ENCODE measurements around the gene PPP1R2C.

The PPP1R2C gene

DNA sequence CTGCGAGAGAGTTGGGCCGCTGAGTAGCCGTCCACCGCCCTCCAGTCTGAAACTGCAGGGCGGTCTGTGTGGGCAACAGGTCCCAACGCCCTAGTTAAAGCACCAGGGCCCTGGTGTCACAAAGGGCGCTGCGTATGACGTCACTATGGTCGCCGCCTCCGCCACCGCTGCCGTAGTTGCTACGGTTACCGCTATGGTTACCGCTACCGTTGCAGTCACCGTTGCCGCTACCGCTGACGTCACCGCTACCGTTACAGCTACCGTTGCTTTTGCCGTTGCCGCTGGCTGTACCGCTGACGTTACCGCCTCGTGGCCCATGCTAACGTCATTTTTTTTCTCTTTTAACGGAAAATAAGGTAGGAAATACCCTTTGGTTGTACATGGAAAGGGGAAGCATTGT, at the start of gene PPP1R2C:
Gene PPP1R2C, minus strand, starts transcription at position 68 of the 400 bp plus-strand sequence. CDS start 84 bp downstream, outside the sequence.
- DNase-seq (ENCODE audit: low spot score) = no peak

DNA sequence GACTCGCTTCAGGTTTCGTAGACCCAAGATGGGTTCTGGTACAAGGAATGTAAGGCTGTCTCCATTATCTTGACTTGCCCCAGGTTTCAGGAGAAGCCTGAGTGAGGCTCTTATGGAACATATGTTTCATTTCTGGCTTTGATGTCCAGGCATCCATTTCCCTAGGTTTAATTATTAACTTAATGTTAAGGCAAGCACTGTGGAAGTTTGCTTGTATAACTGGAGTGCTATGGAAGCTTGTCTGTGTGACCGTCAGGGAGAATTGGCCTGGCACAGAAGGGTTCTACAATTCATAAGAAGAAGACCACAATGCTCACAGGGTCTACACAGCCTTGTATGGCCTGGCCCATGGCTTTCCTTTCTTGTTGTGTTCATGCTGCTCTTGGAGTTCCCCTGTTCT, 47.2 kb upstream of the PPP1R2C start:
- DNase-seq (ENCODE audit: low spot score) = no peak

GRCh38 chrX:42824541-42824940, 46.6 kb upstream of the PPP1R2C start:
- no peak for DNase-seq (ENCODE audit: low spot score)

DNA sequence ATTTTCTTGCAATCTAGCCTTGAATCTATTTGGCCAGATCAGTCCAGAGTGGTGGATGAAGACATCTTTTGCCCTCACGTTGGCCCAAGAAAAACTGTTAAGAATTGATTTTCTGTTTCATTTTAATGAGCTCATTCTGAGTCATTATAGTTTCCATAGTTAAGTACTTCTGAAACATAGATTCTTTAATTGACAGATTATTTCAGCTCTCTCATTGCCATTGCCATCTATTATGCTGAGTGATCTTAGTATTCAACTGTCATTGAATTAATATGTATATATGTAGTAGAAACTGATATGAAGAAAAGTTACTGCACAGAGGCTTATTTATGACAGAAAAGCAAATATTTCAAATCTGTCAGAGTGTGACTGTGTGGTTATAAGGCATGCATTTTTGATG, 45.5 kb upstream of the PPP1R2C start:
- no peak for DNase-seq (ENCODE audit: low spot score)

- no peak for DNase-seq (ENCODE audit: low spot score)
Observed at GRCh38 chrX:42821803-42822443, 44.0 kb upstream of the PPP1R2C start.

- DNase-seq (ENCODE audit: low spot score) = no peak
Observed at GRCh38 chrX:42818151-42818921, 40.4 kb upstream of the PPP1R2C start.

GRCh38 chrX:42809569-42809968, 31.6 kb upstream of the PPP1R2C start:
- no peak for DNase-seq (ENCODE audit: low spot score)

DNA sequence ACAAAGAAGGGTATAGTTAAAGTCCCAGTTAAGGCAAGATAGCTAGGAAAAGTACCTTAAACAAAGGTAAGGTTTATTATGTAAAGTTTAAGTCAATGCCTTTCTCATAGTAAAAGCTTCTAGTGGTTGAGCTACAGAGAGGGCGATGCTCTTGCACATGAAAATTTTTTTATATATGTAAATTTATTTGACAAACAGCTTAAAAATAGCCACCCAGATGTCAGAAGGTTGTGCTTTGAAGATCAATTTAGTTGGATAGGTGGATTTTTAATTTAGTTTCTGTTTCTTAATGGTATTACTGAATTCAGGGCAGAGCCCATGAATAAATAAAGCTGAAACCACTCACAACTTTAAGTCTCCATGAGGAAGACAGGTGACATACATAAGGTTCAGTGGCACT, 29.4 kb upstream of the PPP1R2C start:
- no peak for DNase-seq (ENCODE audit: low spot score)

GRCh38 chrX:42804524-42804923, 26.6 kb upstream of the PPP1R2C start:
- DNase-seq (ENCODE audit: low spot score) = no peak

- no peak for DNase-seq (ENCODE audit: low spot score)
Observed at GRCh38 chrX:42803320-42803719, 25.4 kb upstream of the PPP1R2C start.

DNA sequence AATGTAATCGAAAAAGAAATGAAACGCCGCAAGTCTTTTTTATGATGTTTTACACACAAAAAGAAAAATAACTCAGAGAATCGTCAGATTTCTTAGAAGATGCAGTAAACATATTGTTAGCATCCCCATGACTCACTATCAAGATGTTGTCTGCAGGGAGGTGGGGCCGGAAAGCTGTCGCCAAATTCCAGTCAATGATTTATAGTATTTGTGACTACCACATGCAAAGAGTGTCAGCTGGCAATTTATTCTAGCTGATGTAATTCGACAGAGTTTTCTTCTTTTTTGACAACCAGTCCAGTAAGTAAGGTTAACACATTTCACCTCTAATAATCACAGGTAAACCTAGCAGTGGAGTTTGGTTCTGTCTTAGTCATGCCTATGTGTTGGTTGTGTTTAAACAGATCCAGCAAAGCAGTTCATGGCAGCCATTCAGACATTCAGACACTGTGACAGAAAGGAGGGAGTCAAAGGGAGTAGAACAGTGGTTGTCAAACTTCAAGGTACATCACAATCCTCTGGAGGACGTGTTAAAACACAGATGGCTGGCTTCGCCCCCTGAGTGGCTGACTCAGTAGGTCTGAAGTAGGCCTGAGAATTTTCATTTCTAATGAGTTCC, 19.8 kb upstream of the PPP1R2C start:
- peak; percentile 19 for DNase-seq (ENCODE audit: low spot score)

GRCh38 chrX:42783451-42783850, 5.5 kb upstream of the PPP1R2C start:
- DNase-seq (ENCODE audit: low spot score) = no peak

DNA sequence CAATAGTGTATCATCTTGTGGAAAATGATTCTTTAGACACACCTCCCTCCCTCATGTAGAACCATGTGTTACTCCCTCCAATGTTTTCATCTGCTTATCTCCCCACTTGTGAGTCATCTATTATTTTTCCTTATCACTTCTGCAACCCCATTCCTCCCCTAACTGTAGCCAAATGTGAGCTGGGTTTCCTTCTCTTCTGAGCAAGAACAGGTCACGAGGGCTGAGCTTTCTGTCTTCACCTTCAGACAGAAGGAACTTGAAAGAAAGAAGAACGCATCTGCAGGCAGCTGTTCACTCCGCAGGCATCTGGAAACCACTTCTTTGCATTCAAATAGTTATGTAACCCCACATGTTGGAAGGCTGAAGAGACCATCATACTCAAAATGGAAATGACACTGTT, 1.8 kb downstream of the PPP1R2C start:
- DNase-seq (ENCODE audit: low spot score) = no peak

DNA sequence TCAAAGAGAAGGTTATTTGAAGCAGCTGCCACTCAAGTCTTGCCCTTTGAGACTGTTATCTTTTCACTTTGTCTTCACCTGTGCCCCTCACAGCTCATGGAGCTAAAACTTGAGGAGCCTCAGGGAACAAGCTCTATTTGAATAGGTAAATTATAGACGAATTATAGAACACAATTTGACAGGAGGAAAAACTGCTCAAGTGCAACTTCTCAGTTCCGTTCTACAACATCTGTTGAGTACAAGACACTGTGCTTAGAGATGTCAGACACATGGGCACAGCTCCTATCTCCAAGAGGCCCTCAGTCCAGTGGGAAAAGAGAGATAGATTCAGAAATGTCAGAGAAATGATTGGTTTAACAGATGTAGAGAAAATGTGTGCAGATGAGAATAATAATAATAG, 5.1 kb downstream of the PPP1R2C start:
- DNase-seq (ENCODE audit: low spot score) = no peak

DNA sequence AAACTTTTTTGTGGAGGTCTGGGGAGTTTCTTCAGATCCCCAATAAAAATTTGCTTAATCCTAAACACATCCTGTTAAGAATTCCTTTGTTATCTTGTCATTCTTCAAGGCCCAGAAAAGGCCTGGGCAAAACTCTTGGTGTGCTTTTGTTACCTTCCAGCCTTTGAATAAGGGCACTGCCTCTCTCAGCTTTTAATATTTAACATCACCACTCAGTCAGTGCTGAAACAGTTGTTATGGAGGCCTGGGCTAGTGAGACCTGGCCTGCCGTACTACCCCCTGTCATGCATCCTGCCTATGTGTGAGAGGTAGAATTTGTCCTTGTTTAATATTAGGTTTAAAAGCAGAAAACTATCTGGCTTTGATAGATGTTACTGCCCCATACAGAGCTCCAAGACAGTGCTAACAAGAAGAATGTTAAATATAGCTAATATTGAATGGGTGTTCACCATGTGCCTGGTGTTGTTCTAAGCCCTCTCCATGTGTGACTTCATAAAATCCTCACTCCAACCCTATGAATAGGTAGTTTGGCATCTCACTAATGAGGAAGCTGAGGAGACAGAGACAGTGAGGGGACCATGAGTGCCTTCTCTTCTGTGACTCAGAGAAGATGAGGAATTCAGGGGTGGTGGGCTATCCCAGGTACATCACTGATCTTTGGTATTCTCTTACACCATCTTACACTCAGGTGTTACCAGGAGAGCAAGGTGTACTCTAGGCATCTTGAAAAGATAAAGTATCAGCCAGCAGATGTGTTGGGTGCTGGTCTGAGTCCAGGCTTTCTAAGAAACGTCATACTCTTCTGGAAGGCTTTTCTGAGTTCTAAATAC, 6.2 kb downstream of the PPP1R2C start:
- DNase-seq (ENCODE audit: low spot score) = no peak

- no peak for DNase-seq (ENCODE audit: low spot score)
Observed at GRCh38 chrX:42770566-42770965, 7.4 kb downstream of the PPP1R2C start.

DNA sequence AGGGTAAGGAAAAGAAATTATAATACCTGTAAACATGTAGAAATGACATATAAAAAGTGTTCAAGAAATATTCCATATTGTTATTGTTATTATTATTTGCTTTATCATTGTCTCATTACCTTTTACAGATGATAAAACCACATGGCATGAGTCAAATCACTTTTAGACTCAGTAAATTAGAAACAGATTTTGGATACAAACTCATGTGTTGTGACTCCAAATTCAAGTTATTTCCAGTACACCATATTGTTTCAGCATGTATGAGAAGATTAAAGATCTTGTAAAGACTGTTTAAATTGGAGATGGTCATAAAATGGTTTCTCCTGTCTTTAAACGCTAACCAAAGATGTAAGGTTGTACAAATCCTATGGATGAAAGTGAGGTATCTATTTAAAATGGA, 18.1 kb downstream of the PPP1R2C start:
- no peak for DNase-seq (ENCODE audit: low spot score)

GRCh38 chrX:42755815-42756214, 22.1 kb downstream of the PPP1R2C start:
- DNase-seq (ENCODE audit: low spot score) = no peak

GRCh38 chrX:42754603-42755002, 23.4 kb downstream of the PPP1R2C start:
- no peak for DNase-seq (ENCODE audit: low spot score)

DNA sequence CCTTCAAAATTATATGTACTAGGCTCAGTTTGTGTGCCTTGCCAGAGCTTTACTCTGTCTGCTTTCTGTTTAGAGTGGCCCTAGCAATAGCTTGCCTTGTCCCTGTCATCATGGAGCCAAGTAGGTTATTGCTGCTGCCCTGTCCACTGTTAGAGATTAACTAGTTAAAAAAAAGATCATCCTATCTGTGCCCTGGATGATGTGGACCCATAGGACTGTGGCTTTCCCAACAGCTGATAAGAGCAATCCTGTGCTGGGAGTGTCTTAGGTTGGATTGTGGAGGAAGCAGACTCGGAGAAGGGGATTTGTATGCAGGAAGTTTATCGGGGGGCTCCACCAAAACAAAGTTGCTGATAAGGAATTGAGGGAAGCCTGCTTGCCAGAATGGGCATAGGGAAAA, 23.8 kb downstream of the PPP1R2C start:
- DNase-seq (ENCODE audit: low spot score) = no peak

GRCh38 chrX:42752730-42753129, 25.2 kb downstream of the PPP1R2C start:
- DNase-seq (ENCODE audit: low spot score) = no peak

- no peak for DNase-seq (ENCODE audit: low spot score)
Observed at GRCh38 chrX:42751573-42751972, 26.4 kb downstream of the PPP1R2C start.
